ENCODE results near the gene EXOSC2.
"Not testable (repeated sequence)": the region's sequence is repeated elsewhere in the genome, so short reads cannot be mapped to it uniquely, and the experiment has no call there.

Gene EXOSC2

GRCh38 chr9:130680836-130681768 lies 12.5 kb upstream of the EXOSC2 start:
- Histone ChIP-seq H3K9me3 (ENCODE audit: insufficient read depth, low read length) (peaks cover 10% of the 10 kb centered on the region; the same call in 1 of the 2 replicates), H3K4me3 (ENCODE audit: insufficient read length, low read depth) (peak overlapping the region; percentile 62), H3K36me3 (ENCODE audit: insufficient read depth, insufficient read length, low read length) (no peaks in the 10 kb centered on the region), H3K4me1 (ENCODE audit: insufficient read depth, insufficient read length) (peaks cover 6% of the 10 kb centered on the region), H3K27me3 (ENCODE audit: insufficient read depth, insufficient read length) (peaks cover 37% of the 10 kb centered on the region), H3K9ac (ENCODE audit: insufficient read length, low read depth) (peak overlapping the region; percentile 76)
- TF ChIP-seq SUZ12 (IDR thresholded peaks at IDR 0.05; ENCODE audit: extremely low read depth, insufficient read depth, insufficient read length): no peak
- TF ChIP-seq ZNF274 (IDR thresholded peaks at IDR 0.05; ENCODE audit: low read depth, low read length): no peak
- no peak for TF ChIP-seq YY1 (IDR thresholded peaks at IDR 0.05; ENCODE audit: insufficient read depth, insufficient read length)
- DNase-seq (ENCODE audit: low read depth, low spot score): no peak

GRCh38 chr9:130681769-130682420 lies 11.7 kb upstream of the EXOSC2 start:
- no peaks in the 10 kb centered on the region for H3K36me3 ChIP-seq (ENCODE audit: insufficient read depth, insufficient read length, low read length)
- no peak for TF ChIP-seq ZNF274 (IDR thresholded peaks at IDR 0.05; ENCODE audit: low read depth, low read length)
- no peak for TF ChIP-seq SUZ12 (IDR thresholded peaks at IDR 0.05; ENCODE audit: extremely low read depth, insufficient read depth, insufficient read length)
- no peak for TF ChIP-seq YY1 (IDR thresholded peaks at IDR 0.05; ENCODE audit: insufficient read depth, insufficient read length)
- peaks cover 6% of the 10 kb centered on the region for H3K4me1 ChIP-seq (ENCODE audit: insufficient read depth, insufficient read length)
- DNase-seq (ENCODE audit: low read depth, low spot score): no peak
- H3K9me3 ChIP-seq (ENCODE audit: insufficient read depth, low read length): peaks cover 10% of the 10 kb centered on the region; the same call in 1 of the 2 replicates
- peaks cover 37% of the 10 kb centered on the region for H3K27me3 ChIP-seq (ENCODE audit: insufficient read depth, insufficient read length)
- peak overlapping the region; percentile 56 for H3K4me3 ChIP-seq (ENCODE audit: insufficient read length, low read depth)
- H3K9ac ChIP-seq (ENCODE audit: insufficient read length, low read depth): peak overlapping the region; percentile 63

DNA sequence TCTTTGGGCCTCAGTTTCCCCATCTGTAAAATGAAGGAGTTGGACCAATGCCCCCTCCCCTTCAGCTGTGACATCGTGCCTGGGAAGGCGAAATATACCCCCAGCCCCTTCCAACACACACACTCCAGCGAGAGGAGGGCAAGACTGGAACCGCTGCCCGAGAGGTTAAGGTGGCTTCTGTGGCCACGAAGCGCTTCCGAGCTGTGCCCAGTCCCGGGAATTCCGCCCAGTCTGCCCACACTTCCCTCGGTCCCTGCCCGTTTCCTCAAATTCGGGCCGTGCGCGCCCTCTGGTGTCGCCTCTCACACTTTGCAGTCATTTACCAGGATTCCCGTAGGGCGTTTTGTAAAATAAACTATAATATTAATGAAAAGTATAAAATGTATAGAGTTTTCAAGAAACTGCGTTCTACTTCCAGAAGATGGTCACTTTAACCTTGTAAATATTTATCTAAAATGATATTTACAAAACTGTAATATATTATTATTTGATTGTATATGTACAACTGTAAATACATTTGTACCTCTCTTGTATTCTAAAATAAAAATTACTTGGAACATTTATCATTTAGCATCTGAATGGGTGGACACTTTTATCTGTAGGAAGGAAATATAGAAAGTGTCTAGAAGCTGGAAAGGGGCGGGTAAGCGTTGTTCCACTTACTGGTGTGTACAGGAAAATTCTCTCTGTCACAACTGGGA lies 11.0 kb upstream of the EXOSC2 start:
- peak overlapping the region; percentile 63 for H3K9ac ChIP-seq (ENCODE audit: insufficient read length, low read depth)
- peaks cover 10% of the 10 kb centered on the region; the same call in 1 of the 2 replicates for H3K9me3 ChIP-seq (ENCODE audit: insufficient read depth, low read length)
- peak overlapping the region; percentile 56 for H3K4me3 ChIP-seq (ENCODE audit: insufficient read length, low read depth)
- H3K36me3 ChIP-seq (ENCODE audit: insufficient read depth, insufficient read length, low read length): no peaks in the 10 kb centered on the region
- no peak for DNase-seq (ENCODE audit: low read depth, low spot score)
- H3K4me1 ChIP-seq (ENCODE audit: insufficient read depth, insufficient read length): peaks cover 6% of the 10 kb centered on the region
- peaks cover 37% of the 10 kb centered on the region for H3K27me3 ChIP-seq (ENCODE audit: insufficient read depth, insufficient read length)
- no peak for TF ChIP-seq ZNF274 (IDR thresholded peaks at IDR 0.05; ENCODE audit: low read depth, low read length)
- TF ChIP-seq YY1 (IDR thresholded peaks at IDR 0.05; ENCODE audit: insufficient read depth, insufficient read length): no peak
- TF ChIP-seq SUZ12 (IDR thresholded peaks at IDR 0.05; ENCODE audit: extremely low read depth, insufficient read depth, insufficient read length): no peak

DNA sequence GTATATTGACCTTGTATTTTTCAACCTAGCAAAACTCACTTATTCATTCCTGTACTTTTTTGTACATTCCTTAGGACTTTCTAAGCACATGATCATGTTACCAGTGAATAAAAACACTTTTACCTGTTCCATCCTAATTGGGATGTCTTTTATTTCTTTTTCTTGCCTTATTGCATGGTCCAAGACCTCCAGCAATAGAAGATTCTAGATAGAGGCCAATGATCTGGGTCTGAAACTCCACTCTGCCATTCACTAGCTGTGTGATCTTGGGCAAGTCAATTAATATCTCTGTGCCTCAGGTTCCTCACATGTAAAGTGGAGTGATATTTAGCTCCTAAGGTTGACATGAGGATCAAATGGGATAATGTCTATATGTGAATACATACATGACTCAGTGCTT lies 8.5 kb upstream of the EXOSC2 start:
- peaks cover 10% of the 10 kb centered on the region; the same call in 1 of the 2 replicates for H3K9me3 ChIP-seq (ENCODE audit: insufficient read depth, low read length)
- H3K4me3 ChIP-seq (ENCODE audit: insufficient read length, low read depth): no peak overlapping the region
- H3K36me3 ChIP-seq (ENCODE audit: insufficient read depth, insufficient read length, low read length): no peaks in the 10 kb centered on the region
- no peak for DNase-seq (ENCODE audit: low read depth, low spot score)
- TF ChIP-seq YY1 (IDR thresholded peaks at IDR 0.05; ENCODE audit: insufficient read depth, insufficient read length) (no peak), SUZ12 (IDR thresholded peaks at IDR 0.05; ENCODE audit: extremely low read depth, insufficient read depth, insufficient read length) (no peak), ZNF274 (IDR thresholded peaks at IDR 0.05; ENCODE audit: low read depth, low read length) (no peak)
- no peak overlapping the region for H3K9ac ChIP-seq (ENCODE audit: insufficient read length, low read depth)
- H3K27me3 ChIP-seq (ENCODE audit: insufficient read depth, insufficient read length): peaks cover 20% of the 10 kb centered on the region
- H3K4me1 ChIP-seq (ENCODE audit: insufficient read depth, insufficient read length): peaks cover 6% of the 10 kb centered on the region

DNA sequence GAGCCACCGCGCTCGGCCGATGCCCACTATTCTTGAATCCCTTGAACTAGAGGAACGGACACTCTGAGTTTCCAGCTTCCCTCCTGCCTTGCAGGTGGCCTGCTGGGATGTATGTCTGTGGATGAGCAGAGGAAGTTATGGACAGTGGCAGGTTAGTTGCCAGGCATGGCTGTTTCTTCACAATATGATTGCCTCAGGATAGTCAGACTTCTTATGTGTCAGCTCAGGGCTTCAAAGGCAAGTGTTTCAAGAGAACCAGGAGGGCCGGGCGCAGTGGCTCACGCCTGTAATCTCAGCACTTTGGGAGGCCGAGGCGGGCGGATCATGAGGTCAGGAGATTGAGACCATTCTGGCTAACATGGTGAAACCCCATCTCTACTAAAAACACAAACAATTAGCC lies 7.6 kb upstream of the EXOSC2 start:
- not testable (repeated sequence) for DNase-seq (ENCODE audit: low read depth, low spot score); H3K4me3 ChIP-seq (ENCODE audit: insufficient read length, low read depth); H3K9ac ChIP-seq (ENCODE audit: insufficient read length, low read depth); H3K36me3 ChIP-seq (ENCODE audit: insufficient read depth, insufficient read length, low read length); H3K4me1 ChIP-seq (ENCODE audit: insufficient read depth, insufficient read length)
- peaks cover 10% of the 10 kb centered on the region; the same call in 1 of the 2 replicates for H3K9me3 ChIP-seq (ENCODE audit: insufficient read depth, low read length)
- peaks cover 13% of the 10 kb centered on the region for H3K27me3 ChIP-seq (ENCODE audit: insufficient read depth, insufficient read length)

- H3K36me3 ChIP-seq (ENCODE audit: insufficient read depth, insufficient read length, low read length): no peaks in the 10 kb centered on the region
- no peaks in the 10 kb centered on the region for H3K4me1 ChIP-seq (ENCODE audit: insufficient read depth, insufficient read length)
- TF ChIP-seq ZNF274 (IDR thresholded peaks at IDR 0.05; ENCODE audit: low read depth, low read length): no peak
- no peak for TF ChIP-seq SUZ12 (IDR thresholded peaks at IDR 0.05; ENCODE audit: extremely low read depth, insufficient read depth, insufficient read length)
- TF ChIP-seq YY1 (IDR thresholded peaks at IDR 0.05; ENCODE audit: insufficient read depth, insufficient read length): no peak
- DNase-seq (ENCODE audit: low read depth, low spot score): no peak
- peaks cover 10% of the 10 kb centered on the region; the same call in 1 of the 2 replicates for H3K9me3 ChIP-seq (ENCODE audit: insufficient read depth, low read length)
- no peak overlapping the region for H3K9ac ChIP-seq (ENCODE audit: insufficient read length, low read depth)
- H3K4me3 ChIP-seq (ENCODE audit: insufficient read length, low read depth): no peak overlapping the region
- peaks cover 6% of the 10 kb centered on the region for H3K27me3 ChIP-seq (ENCODE audit: insufficient read depth, insufficient read length)
These were observed 6.0 kb upstream of the EXOSC2 start for GRCh38 chr9:130687615-130688014.

Data from NT2/D1 (cell line).